T-helper 9 cell (primary cell): ENCODE measurements around the gene AARSD1.
"Not testable (repeated sequence)": the region's sequence is repeated elsewhere in the genome, so short reads cannot be mapped to it uniquely, and the experiment has no call there.

Experiments used
- DNase-seq: peaks from one replicate; pipeline ENCODE4 v3.0.0-alpha.2; 2020
- total RNA-seq, 2 donors: gene quantifications; one replicate each; lab custom pipeline; 2026; lab: John Stamatoyannopoulos, UW

The AARSD1 gene, protein sequence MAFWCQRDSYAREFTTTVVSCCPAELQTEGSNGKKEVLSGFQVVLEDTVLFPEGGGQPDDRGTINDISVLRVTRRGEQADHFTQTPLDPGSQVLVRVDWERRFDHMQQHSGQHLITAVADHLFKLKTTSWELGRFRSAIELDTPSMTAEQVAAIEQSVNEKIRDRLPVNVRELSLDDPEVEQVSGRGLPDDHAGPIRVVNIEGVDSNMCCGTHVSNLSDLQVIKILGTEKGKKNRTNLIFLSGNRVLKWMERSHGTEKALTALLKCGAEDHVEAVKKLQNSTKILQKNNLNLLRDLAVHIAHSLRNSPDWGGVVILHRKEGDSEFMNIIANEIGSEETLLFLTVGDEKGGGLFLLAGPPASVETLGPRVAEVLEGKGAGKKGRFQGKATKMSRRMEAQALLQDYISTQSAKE
- 1.5 to 3.1 reads per million in 2 donors for total RNA-seq

DNA sequence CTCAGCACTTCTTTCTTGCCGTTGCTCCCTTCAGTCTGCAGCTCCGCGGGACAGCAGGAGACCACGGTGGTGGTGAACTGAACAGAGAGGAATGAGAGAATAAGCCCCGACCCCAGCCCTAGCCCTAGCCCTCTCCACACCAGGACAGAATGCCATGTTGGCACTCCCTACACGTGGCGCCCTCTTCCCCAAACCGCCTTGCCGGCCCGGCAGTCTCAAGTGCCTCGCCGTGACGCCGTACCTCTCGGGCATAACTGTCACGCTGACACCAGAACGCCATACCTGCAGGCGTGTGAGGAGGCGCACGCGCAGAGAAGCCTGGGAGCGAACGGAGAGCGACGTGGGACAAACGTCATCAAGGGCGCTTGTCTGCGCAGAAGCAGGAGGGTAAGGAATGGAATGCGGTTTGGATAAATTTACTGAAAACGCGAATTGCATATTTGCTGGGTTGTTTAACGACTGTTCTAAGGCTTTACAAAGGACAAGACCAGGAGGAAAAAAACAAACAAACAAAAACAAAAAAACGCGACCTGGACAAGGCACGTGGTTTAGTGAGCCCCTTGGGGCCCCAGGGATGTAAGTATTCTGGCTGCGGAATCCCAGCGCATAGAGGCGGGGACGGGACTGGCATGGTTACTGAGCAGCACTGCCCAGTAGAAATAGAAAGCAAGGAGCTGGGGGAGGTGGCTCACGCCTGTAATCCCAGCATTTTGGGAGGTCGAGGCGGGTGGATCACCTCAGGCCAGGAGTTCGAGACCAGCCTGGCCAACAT, at the start of gene AARSD1:
TSS of gene AARSD1 (minus strand) at position 294 of the 772 bp plus-strand sequence. CDS start at position 280, 14 bp downstream.
- DNase-seq, result peak; percentile 82

DNA sequence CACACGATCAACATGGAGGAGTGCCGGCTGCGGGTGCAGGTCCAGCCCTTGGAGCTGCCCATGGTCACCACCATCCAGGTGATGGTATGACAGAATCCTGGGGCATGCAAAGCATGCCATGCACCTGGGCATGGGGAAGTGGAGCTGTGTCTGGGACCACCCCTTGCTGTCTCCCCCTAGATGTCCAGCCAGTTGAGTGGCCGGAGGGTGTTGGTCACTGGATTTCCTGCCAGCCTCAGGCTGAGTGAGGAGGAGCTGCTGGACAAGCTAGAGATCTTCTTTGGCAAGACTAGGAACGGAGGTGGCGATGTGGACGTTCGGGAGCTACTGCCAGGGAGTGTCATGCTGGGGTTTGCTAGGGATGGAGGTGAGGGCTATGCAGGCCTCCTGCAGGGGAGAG, 49.0 kb upstream of the AARSD1 start:
- DNase-seq, result no peak

DNA sequence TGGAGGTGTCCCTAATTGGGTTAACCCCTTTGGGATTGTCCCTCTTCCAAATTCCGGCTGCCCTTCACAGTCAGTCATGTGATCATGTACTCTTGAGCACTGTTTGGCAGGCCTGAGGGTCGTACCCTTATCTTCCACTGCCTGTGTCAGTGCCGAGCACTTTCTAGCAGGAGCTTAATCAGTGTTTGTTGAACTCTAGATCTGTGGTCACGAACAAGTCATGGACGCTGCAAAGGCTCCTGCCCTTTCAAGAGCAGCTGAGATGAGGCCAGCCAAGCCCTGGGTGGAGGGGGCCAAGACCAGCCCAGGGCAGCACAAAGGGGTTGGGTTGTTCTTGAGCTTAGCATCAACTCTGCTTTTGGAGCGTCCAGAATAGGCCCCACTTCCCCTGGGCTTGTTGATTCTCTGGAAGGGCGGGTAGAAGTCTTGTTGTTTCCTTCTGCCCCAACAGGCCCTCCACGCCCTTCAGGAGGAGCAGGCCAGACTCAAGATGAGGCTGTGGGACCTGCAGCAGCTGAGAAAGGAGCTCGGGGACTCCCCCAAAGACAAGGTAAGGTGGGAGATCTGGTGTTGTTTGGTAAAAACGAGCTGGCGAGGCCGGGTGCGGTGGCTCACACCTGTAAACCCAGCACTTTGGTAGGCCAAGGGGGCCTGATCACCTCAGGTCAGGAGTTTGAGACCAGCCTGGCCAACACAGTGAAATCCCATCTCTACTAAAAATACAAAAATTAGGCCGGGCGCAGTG, 47.6 kb upstream of the AARSD1 start:
- no peak for DNase-seq

DNA sequence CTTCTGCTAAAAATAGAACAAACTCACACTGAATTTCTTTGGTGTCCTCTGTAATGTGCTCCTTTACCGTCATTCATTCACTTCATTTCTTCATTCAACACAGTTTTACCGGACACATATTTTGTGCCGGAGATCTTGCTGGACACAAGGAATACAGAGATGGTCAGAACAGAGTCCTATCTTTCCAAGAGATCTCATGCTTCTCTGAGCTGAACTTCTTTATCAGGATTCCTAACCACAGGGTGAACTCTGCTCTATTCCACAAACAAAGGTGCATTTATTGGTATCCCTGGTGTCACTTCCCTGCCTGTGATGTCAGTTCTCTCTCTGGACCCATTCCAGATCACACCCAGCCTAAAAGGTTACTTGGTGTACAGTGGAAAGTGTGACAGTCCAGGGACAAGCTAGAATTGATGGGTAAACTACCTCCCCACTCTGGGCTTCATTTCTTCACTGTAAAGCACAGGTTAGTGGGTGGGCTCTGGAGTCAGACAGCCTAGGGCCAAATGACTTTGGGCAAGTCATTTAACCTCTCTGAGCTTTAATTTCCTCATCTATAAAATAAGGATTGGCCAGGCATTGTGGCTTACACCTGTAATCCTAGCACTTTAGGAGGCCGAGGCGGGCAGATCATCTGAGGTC, 46.5 kb upstream of the AARSD1 start:
- DNase-seq, result no peak

DNA sequence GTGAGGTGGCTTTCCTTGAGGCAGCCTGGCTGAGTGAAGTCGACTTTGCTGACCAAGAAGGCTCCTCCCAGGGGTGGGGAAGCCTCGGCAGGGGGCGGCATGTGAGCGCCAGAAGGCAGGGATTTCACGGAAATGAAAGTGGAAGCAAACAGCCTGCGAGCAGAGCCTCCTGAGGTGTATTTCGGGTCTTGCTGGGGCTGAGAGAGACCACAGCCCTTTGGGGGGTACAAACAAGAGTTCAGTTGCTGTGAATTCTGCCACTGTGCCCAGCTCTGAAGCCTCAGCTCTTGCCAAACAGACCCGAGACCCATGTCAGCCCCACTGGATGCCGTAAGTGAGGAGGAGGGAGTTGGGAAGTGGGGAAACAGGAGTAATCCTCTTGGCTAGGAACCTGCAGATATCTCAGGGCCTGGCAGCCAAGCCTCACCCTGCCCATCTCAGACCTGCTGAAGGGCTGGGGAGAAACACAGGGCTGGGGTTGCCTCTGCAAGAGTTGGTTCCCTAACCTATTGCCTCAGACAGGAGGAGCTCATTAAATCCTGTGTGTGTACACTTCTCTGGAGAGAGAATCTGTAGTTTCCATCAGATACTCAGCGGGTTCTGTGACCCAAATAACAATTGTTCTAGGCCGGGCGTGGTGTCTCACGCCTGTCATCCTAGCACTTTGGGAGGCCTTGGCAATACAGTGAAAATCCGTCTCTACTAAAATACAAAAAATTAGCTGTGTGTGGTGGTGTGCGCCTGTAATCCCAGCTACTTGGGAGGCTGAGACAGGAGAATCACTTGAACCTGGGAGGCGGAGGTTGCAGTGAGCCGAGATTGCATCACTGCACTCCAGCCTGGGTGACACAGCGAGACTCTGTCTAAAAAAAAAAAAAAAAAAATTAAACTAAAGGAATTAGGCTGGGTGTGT, 42.6 kb upstream of the AARSD1 start, which contains the start of gene IFI35:
TSS of gene IFI35 (plus strand) at position 146 of the 913 bp plus-strand sequence. CDS start at position 310, 164 bp downstream.
- peak; percentile 68 for DNase-seq

DNA sequence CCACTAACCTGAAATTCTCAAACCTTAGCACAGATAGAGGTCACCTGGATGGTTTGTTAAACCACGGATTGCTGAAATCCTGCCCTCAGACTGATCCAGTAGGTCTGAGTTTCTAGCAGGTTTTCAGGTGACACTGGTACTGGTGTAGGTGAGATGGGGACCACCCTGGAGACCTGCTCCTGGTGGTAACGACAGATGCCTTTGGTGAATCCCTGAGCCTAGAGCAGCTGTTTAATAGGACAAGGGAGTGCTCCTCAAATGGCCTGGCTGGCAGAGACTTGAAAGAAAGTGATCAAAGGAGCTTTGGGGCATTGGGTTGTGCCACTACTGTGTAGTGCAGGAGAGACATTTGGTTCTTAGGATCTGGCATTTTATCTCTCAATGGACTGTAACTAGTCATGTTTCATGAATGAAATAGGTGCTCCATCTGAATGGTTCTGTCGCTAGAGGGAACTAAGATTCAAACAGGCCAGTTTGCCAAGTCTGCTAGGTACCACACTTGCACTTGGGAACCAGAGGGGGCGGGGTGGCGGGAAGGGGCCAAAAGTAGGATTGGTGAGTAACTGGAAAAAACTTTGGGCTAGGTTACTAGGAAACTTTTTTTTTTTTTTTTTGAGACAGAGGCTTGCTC, 39.4 kb upstream of the AARSD1 start:
- no peak for DNase-seq

DNA sequence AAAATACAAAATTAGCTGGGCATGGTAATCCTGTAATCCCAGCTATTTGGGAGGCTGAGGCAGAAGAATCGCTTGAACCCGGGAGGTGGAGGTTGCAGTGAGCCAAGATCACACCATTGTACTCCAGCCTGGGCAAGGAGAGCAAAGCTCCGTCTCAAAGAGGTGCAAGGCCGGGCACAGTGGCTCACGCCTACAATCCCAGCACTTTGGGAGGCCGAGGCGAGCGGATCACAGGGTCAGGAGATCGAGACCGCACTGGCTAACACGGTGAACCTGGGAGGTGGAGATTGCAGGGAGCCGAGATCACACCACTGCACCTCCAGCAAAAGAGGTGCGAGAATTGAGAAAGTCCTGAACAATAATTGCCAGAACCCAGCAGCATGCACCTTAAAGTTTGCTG, 36.6 kb upstream of the AARSD1 start:
- DNase-seq, result not testable (repeated sequence)

DNA sequence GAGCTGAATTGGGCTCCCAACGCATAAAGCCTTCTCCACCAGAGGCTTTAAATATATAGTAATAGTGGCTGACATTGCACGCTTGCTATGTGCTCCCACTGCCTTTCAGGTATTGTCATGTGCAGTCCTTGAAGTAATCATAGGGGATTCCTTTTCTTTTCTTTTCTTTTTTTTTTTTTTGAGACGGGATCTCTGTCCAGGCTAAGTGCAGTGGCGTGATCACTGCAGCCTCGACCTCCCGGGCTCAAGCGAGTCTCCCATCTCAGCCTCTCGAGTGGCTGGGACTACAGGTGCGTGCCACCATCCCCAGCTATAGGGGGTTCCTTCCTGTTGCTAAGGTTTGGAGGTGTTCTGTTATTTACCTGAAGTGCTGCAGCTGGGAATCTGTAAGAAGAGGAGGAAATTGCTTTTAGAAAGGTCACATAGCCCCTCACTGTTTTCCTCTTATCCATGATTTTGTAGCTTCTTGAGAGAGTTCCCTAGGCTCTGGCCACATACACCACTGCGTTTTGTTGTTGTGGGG, 34.8 kb upstream of the AARSD1 start:
- no peak for DNase-seq

DNA sequence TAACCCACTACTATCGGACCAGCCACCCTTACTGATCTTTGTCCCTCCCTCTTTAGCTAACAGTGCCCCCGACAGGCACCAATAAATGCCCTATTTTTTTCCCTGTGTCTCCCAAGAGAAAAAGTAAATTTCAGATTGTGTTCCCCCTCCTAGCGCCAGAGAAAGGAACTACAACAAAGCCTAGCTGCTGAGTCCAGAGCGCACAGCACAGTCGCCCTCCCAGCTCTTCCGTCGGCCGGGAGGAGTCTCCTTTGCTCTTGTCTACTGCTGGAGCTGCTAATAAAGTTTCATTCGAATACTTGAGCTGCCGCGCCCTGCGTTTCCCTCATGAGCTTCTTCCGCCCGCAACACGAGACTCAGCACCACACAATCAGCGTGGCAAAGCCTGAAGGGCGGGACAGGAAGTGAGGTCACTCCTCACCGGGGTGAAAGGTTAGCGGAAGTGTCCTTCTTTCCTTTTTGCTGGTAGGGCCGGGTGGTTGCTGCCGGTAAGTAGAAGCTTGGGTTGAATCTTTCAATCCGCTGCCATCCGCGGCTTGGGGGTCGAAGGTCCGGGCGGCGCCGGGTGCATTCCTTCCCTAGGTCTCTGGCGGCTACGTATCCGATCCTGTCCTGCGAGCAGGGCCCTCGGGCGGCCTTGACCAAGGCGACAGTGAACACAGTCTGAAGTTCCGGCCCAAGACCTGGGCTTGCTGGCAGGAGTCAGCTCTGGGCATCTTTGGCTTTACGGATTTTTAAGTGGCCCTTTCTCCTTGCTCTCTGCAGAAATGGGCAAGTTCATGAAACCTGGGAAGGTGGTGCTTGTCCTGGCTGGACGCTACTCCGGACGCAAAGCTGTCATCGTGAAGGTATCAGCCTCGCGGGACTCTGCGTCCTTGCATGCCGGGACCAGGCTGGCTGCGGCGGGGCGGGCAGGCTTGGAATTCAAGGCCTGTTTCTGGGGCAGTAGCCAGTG, 34.0 kb upstream of the AARSD1 start, which contains the start of gene RPL27:
TSS of gene RPL27 (plus strand) at position 436 of the 955 bp plus-strand sequence. CDS start at position 768, 332 bp downstream.
- DNase-seq, result peak; percentile 95

DNA sequence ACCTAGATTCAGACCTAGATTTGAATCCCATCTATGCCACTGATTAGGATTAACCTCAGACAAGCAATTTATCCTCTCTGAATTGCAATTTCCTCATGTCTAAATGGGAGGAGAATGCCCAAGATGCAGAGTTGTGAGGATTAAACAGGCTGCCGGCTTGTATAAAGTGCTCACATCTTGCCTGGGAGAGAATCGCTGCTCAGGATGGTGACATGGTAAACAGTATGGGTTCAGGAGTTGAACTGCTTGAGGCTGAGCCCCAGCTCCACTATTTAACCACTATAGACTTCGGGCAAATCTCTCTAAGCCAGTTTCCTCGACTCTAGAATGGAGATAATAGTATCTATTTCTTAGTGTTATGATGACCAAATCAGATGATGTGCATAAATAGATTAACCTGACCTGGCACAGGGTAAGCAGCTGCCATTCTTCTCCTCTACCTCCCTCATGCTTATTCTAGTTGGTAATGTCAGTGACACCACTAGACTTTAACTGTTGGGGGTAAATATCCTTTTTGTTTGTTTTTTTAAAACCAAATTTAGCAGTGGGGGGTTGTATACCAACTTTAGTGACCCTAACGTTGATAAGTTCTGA, 33.2 kb upstream of the AARSD1 start:
- no peak for DNase-seq

DNA sequence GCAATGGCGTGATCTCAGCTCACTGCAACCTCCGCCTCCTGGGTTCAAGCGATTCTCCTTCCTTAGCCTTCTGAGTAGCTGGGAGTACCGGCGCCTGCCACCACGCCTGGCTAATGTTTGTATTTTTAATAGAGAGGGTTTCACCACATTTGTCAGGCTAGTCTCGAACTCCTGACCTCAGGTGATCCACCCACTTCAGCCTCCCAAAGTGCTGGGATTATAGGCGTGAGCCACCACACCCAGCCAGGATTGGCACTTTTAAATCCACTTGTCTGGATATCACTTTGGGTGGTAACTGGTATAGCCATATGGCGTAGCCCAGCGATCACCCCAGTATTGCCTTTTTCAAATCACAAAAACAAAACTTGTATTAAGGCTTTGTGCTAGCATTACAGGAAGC, 29.7 kb upstream of the AARSD1 start:
- not testable (repeated sequence) for DNase-seq

DNA sequence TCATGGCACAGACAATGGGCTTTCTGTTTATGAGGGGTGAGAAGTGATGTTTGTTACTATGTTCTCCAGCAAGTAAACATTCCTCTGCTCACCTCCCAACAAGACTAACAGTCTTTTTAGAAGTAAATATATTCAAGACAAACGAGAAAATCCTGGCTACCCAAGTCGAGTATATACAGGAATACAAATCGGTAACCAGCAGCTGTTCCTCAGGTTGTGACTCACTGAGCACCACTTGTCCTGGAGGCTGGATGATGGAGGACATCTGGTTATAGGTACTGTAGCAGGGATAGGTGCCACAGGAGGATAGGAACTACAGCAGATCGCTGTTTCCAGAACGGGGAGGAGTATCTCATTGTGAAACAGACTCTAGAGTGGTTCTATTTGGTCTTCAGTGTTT, 28.6 kb upstream of the AARSD1 start:
- no peak for DNase-seq

DNA sequence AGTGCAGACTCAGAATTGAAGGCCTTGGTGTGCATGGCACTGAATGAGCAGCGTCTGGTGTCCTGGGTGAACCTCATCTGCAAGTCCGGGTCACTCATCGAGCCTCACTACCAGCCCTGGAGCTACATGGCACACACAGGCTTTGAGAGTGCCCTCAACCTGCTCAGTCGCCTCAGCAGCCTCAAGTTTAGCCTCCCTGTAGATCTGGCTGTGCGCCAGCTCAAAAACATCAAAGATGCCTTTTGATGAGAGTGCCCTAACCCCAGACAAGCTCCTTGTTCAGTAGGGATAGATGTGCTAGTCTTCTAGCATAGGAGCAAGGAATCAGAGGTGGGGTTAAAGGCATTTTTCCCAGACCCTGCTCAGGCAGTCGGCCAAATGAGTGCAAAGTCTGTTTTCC, 27.2 kb upstream of the AARSD1 start:
- DNase-seq, result no peak

DNA sequence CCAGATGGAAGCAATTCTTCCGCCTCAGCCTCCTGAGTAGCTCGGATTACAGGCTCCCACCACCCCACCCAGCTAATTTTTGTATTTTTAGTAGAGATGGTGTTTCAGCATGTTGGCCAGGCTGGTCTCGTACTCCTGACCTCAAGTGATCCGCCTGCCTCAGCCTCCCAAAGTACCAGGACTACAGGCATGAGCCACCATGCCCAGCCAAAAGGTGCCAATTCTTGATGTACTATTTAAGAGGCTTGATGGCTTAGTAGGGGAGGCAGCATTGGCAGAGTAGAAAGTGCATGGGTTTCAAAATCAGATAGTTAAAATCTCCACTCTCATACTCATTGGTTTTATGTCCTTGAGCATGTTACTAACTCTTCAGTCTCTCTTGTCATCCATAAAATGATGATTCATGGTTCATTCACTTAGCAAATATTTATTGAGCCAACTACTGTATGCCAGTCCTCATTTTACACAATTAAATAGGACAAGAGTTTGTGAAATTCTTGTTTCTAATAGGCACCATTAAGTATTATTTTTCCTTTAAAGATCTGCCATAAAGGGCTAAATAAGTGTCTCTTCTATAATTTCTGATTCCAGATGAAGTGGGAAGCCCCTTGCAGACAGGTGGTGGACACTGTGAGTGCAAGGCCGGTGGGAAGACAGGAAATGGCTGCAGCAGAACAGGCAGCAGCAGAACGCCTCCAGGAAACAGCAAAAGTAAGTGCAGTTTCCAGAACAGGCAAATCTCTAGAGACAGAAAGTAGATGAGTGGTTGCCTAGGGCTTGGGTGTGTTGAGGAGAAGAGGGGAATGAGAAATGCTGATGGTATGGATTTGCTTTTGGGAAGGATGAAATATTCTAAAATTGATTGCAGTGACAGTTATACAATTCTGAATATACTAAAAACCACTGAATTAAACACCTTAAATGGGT, 25.7 kb upstream of the AARSD1 start:
- no peak for DNase-seq

DNA sequence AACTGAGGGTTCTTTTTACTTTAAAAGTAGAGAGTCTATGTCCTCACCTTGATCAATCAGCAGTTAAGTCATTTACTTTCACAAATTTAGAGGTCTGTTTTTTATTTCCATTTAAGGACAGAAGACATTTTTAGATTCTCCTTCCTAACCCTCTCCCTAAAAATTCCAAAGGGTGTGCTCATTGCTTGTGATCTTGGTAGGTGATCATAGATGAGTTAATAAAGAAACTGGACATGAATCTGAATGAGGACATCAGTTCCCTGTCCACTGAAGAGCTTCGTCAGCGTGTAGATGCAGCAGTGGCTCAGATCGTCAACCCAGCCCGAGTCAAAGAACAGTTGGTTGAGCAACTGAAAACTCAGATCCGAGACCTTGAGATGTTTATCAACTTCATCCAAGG, 24.9 kb upstream of the AARSD1 start:
- DNase-seq, result no peak

DNA sequence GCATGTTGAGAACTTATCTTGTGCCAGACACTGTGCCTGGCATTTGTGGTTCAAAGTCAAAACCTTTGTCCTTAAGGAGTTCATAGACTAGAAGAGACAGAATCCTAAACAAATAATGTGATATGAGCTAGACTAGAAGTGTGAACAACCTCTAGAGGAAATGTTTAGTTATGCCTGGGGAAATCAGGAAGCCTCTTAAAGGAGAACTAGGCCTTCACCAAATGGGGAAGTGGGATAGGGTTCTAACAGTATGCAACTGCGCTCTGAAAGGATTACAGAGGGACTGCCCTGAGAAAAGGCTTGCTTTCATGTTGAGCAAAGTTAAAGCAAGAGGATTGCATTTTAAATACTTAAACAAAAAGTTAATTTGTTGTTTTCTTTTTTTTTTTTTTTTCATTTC, 21.0 kb upstream of the AARSD1 start:
- no peak for DNase-seq

DNA sequence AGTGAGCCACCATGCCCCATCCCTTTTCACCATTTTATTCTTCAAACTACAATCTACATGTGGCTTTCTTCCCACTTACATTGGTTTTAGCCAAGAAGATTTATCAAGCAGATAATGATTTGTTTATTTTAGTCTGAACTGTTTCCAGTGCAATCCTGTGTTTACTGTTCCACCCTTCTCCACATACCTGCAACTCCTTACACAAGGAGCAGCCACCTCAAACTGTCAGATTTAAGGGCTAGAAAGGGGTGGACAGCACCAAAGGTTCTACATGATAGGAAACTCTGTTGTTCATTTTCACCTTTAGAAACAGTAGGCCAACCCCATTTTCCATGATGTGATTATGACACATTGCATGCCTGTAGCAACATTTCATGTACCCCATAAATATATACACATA, 18.0 kb upstream of the AARSD1 start:
- DNase-seq, result no peak
